CD8-positive, alpha-beta memory T cell (primary cell): ENCODE measurements around the gene OLA1. TPM values are rescaled to one million over a fixed set of nuclear protein-coding genes. Genes with fewer than 3 reads are reported as not detected.

Experiments used
- CTCF ChIA-PET: fragments of 350-600 bp; sonication (Branson Sonifier 250); formaldehyde crosslinking; loops from one replicate; lab custom pipeline; 2021; ENCODE audit warnings: antibody characterized with exemption; lab: Charles Lee
- POLR2A ChIA-PET: fragments of 350-600 bp; sonication (Branson Sonifier 250); formaldehyde crosslinking; loops from one replicate; lab custom pipeline; 2021; ENCODE audit warnings: antibody characterized with exemption; lab: Charles Lee
- DNase-seq, 5 donors: peaks; one replicate each; pipeline versions ENCODE4 v3.0.0 to v3.0.0-alpha.2; 2020 to 2022; ENCODE audit warnings: mixed read lengths in 1 of 5
- H3K27ac ChIP-seq: one replicate; pipeline ENCODE4 v1.7.0; 2013; ENCODE audit warnings: low read depth, mild to moderate bottlenecking, low read length, moderate library complexity
- H3K27me3 ChIP-seq: 2 replicates; pipeline ENCODE4 v1.7.0; 2013; ENCODE audit warnings: low read length, mild to moderate bottlenecking; ENCODE audit not compliant: insufficient read depth, poor library complexity, severe bottlenecking
- H3K36me3 ChIP-seq: 2 replicates; pipeline ENCODE4 v1.7.0; 2013; ENCODE audit warnings: mild to moderate bottlenecking, low read length, moderate library complexity; ENCODE audit not compliant: insufficient read depth
- H3K4me1 ChIP-seq: 2 replicates; pipeline ENCODE4 v1.7.0; 2013; ENCODE audit warnings: mild to moderate bottlenecking, low read length, moderate library complexity; ENCODE audit not compliant: insufficient read depth
- H3K4me3 ChIP-seq: 2 replicates; pipeline ENCODE4 v1.7.0; 2013; ENCODE audit warnings: mild to moderate bottlenecking, low read length
- H3K9me3 ChIP-seq: 2 replicates; pipeline ENCODE4 v1.7.0; 2013; ENCODE audit warnings: mild to moderate bottlenecking, low read length
- H3K27ac Mint-ChIP-seq, 8 donors: one replicate each; pipeline ENCODE4 v1.8.0; 2020 to 2021; ENCODE audit warnings: mixed read lengths in 8 of 8, mild to moderate bottlenecking in 6 of 8, inconsistent platforms in 3 of 8, moderate library complexity in 3 of 8
- H3K27me3 Mint-ChIP-seq, 2 donors: one replicate each; pipeline ENCODE4 v1.8.0; 2020 to 2021; ENCODE audit warnings: mixed read lengths in 2 of 2, mild to moderate bottlenecking in 1 of 2, moderate library complexity in 1 of 2
- H3K36me3 Mint-ChIP-seq, 3 donors: one replicate each; pipeline ENCODE4 v1.8.0; 2020 to 2021; ENCODE audit warnings: mixed read lengths in 3 of 3, inconsistent platforms in 1 of 3, mild to moderate bottlenecking in 1 of 3
- H3K4me1 Mint-ChIP-seq, 3 donors: one replicate each; pipeline ENCODE4 v1.8.0; 2020 to 2021; ENCODE audit warnings: mixed read lengths in 3 of 3, inconsistent platforms in 1 of 3, mild to moderate bottlenecking in 1 of 3
- H3K4me3 Mint-ChIP-seq, 7 donors: one replicate each; pipeline ENCODE4 v1.8.0; 2020 to 2021; ENCODE audit warnings: mixed read lengths in 7 of 7, mild to moderate bottlenecking in 6 of 7, moderate library complexity in 4 of 7, inconsistent platforms in 2 of 7
- H3K9me3 Mint-ChIP-seq, 5 donors: one replicate each; pipeline ENCODE4 v1.8.0; 2020 to 2022; ENCODE audit warnings: mixed read lengths in 5 of 5, mild to moderate bottlenecking in 3 of 5, moderate library complexity in 2 of 5, inconsistent platforms in 1 of 5
- polyA plus RNA-seq: library from polyadenylated mRNA; unstranded; fragments of 300-500 nt; fragmentation: Illumina TruSeq; gene quantifications from one replicate; pipeline ENCODE4 v1.2.3, GENCODE V29; 2021
- total RNA-seq, 2 experiments: library from RNA; stranded (reverse); gene quantifications; one replicate each; pipeline ENCODE4 v1.2.3, GENCODE V29; 2021

Gene OLA1
- total and polyA plus RNA-seq, 3 experiments from 2014 or later: 63.4 to 146 (median 139) TPM

- CTCF ChIA-PET: no interaction called here
- Histone ChIP-seq H3K9me3 (no peaks in the 10 kb centered on the region), H3K4me3 (no peak overlapping the region), H3K27ac (no peak overlapping the region), H3K4me1 (no peaks in the 10 kb centered on the region), H3K27me3 (no peaks in the 10 kb centered on the region), H3K36me3 (no peaks in the 10 kb centered on the region)
- no peak overlapping the region for H3K27ac Mint-ChIP-seq
- H3K4me1 Mint-ChIP-seq: no peaks in the 10 kb centered on the region
- no peak for DNase-seq
- peaks cover 0 to 6% (median 1%) of the 10 kb centered on the region in 3 donors for H3K36me3 Mint-ChIP-seq
- no peak overlapping the region for H3K4me3 Mint-ChIP-seq
- H3K9me3 Mint-ChIP-seq: no peaks in the 10 kb centered on the region
- POLR2A ChIA-PET: no interaction called here
- no peaks in the 10 kb centered on the region for H3K27me3 Mint-ChIP-seq
These were observed 141.6 kb downstream of the OLA1 start for GRCh38 chr2:174106736-174107135.

- no peaks in the 10 kb centered on the region for H3K36me3 ChIP-seq
- no peak overlapping the region for H3K27ac Mint-ChIP-seq
- H3K4me1 Mint-ChIP-seq: no peaks in the 10 kb centered on the region
- CTCF ChIA-PET: no interaction called here
- no peaks in the 10 kb centered on the region for H3K9me3 Mint-ChIP-seq
- no peaks in the 10 kb centered on the region for H3K9me3 ChIP-seq
- H3K4me3 ChIP-seq: no peak overlapping the region
- POLR2A ChIA-PET: no interaction called here
- no peak for DNase-seq
- H3K36me3 Mint-ChIP-seq: peaks cover 0 to 12% (median 4%) of the 10 kb centered on the region in 3 donors
- H3K4me3 Mint-ChIP-seq: no peak overlapping the region
- H3K27me3 Mint-ChIP-seq: no peaks in the 10 kb centered on the region
- H3K27ac ChIP-seq: no peak overlapping the region
- H3K4me1 ChIP-seq: no peaks in the 10 kb centered on the region
- H3K27me3 ChIP-seq: no peaks in the 10 kb centered on the region
These were observed 153.8 kb downstream of the OLA1 start for GRCh38 chr2:174094542-174094941.

DNA sequence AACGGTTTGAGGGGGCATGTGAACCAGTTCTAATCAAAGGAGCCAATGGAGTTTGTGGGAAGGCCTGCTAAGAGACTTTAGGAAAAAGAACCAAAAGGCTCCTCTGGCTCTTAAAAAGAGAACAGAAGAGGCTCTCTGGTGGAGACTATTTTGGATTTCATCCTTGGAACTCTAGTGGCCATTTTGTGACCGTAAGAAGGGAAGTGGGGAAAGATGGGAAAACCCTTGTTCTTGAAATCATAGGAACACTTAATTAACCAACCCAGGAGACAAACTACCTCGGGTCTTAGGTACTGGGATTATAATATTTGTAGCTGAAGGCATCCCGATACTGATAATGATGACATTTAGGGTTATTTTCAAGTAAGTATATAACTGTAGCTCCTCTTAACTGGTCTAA is 157.9 kb downstream of the OLA1 start:
- Histone ChIP-seq H3K36me3 (no peaks in the 10 kb centered on the region), H3K4me1 (no peaks in the 10 kb centered on the region), H3K27me3 (no peaks in the 10 kb centered on the region), H3K4me3 (no peak overlapping the region), H3K27ac (no peak overlapping the region), H3K9me3 (no peaks in the 10 kb centered on the region)
- Mint-ChIP-seq H3K4me1 (no peaks in the 10 kb centered on the region), H3K36me3 (peaks cover 0 to 6% (median 4%) of the 10 kb centered on the region in 3 donors), H3K9me3 (no peaks in the 10 kb centered on the region), H3K4me3 (no peak overlapping the region), H3K27me3 (no peaks in the 10 kb centered on the region), H3K27ac (peak overlapping the region in 1 of 8 donors; percentile 30)
- ChIA-PET POLR2A (no interaction called here), CTCF (no interaction called here)
- no peak for DNase-seq

DNA sequence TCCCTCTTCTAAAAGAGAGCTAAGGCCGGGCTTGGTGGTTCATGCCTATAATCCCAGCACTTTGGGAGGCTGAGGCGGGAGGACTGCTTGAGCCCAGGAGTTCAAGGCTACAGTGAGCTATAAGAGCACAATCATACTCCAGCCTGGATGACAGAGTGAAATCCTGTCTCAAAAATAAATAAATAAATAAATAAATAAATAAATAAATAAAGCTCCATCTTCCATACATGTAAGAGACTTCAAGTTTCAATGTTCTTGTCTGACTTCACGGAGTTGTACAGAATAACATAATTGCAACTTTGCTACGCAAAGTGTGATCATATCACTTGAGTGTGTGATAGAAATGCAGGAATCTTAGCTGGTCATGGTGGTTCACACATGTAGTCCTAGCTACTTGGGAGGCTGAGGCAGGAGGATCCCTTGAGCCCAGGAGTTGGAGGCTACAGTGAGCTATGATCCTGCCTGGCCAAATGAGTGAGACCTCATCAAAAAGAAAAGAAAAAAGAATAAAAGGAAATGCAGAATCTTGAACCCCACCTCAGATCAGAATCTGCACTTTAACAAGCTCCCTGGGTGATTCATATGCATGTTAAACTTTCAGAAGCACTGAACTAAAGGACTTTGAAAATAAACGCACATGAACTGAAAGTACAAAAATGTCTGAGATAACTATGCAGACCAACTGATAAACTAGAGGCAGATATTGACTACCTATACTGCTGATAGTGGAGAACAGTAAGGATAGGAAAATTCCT is 159.4 kb downstream of the OLA1 start:
- POLR2A ChIA-PET: no interaction called here

DNA sequence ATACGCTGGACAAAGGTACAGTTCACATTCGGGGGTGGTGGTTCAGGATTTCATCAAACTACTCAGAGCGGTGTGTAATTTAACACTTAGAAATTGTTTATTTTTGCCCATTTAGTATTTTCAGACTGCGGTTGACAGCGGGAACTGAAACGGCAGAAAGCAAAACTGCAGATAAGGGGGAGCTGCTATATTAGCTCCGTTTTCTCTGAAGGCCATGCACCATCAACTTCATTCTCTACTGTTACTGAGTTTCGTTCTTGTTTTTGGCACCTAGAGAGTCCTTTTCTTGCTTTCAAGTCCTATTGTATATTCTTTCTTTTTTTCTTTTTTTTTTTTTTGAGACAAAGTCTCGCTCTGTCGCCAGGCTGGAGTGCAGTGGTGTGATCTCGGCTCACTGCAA is 161.6 kb downstream of the OLA1 start:
- no peaks in the 10 kb centered on the region for H3K9me3 Mint-ChIP-seq

More for the DNA sequence above, 159.4 kb downstream of the OLA1 start:
- no peaks in the 10 kb centered on the region for H3K27me3 ChIP-seq
- CTCF ChIA-PET: no interaction called here
- H3K36me3 ChIP-seq: no peaks in the 10 kb centered on the region
- no peak overlapping the region for H3K4me3 Mint-ChIP-seq
- H3K27ac ChIP-seq: no peak overlapping the region
- H3K4me3 ChIP-seq: no peak overlapping the region
- no peaks in the 10 kb centered on the region for H3K9me3 ChIP-seq
- H3K27me3 Mint-ChIP-seq: no peaks in the 10 kb centered on the region
- DNase-seq: no peak
- H3K4me1 Mint-ChIP-seq: no peaks in the 10 kb centered on the region
- H3K36me3 Mint-ChIP-seq: peaks cover 0 to 3% (median 0%) of the 10 kb centered on the region in 3 donors
- no peaks in the 10 kb centered on the region for H3K9me3 Mint-ChIP-seq
- H3K27ac Mint-ChIP-seq: no peak overlapping the region
- H3K4me1 ChIP-seq: no peaks in the 10 kb centered on the region

DNA sequence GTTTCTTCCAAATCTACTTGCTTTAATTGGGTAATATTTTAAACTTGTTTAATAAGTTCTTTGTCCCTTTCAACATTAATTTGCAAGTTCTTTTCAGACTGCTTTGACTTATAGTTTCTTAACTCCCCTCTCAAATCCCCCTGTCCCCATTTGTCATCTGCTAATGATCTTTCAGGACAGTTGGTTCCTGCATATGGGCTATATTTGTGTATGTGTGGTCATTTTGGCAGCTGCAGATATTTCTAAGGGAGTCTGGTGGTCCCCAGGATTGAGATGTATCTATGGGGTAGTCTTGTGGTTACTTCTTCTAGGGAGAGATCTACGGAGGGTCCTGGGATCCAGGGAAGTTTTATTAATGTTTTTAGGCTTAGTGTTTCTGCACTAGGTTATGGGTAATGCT is 162.6 kb downstream of the OLA1 start:
- H3K36me3 ChIP-seq: no peaks in the 10 kb centered on the region
- H3K4me3 ChIP-seq: no peak overlapping the region
- DNase-seq: no peak
- ChIA-PET CTCF (no interaction called here), POLR2A (no interaction called here)
- H3K9me3 ChIP-seq: no peaks in the 10 kb centered on the region
- H3K27ac Mint-ChIP-seq: no peak overlapping the region
- no peaks in the 10 kb centered on the region for H3K4me1 ChIP-seq
- H3K36me3 Mint-ChIP-seq: peaks cover 0 to 4% (median 4%) of the 10 kb centered on the region in 3 donors
- H3K27me3 ChIP-seq: no peaks in the 10 kb centered on the region
- no peak overlapping the region for H3K27ac ChIP-seq
- no peak overlapping the region for H3K4me3 Mint-ChIP-seq
- H3K9me3 Mint-ChIP-seq: no peaks in the 10 kb centered on the region
- no peaks in the 10 kb centered on the region for H3K27me3 Mint-ChIP-seq
- H3K4me1 Mint-ChIP-seq: no peaks in the 10 kb centered on the region

More for the DNA sequence above, 161.6 kb downstream of the OLA1 start:
- CTCF ChIA-PET: no interaction called here
- no peak for DNase-seq
- Histone ChIP-seq H3K27ac (no peak overlapping the region), H3K9me3 (no peaks in the 10 kb centered on the region), H3K36me3 (no peaks in the 10 kb centered on the region), H3K4me1 (no peaks in the 10 kb centered on the region), H3K27me3 (no peaks in the 10 kb centered on the region), H3K4me3 (no peak overlapping the region)
- Mint-ChIP-seq H3K4me1 (no peaks in the 10 kb centered on the region), H3K27ac (no peak overlapping the region), H3K27me3 (no peaks in the 10 kb centered on the region), H3K4me3 (no peak overlapping the region), H3K36me3 (no peaks in the 10 kb centered on the region)
- POLR2A ChIA-PET: no interaction called here

DNA sequence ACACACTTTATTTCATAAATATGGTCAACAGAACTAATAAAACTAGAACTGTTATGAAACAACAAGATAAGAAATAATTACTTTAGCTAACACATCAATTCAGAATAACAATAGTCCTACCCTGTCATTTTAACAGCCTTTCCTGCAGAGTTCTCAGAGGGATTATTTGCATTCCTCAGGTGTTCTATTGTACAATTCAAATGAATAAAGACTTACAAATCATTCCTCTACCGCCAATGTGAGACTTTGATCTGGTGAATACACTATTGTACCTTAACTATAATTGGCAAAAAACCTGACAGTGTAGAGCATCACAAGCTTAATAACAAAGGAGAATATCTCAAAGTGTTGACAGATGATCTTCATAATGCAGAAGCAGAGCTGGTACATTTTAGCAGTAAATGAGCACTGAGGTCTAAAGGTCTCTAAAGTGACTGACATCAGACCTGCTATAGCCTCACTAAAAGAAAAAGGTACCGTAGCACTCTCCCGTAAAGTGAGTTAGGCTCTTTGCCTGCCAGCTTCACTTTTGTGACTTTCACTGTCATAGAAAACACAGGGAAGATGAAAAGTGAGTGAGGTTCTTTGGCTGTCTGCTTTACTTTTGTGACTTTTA is 164.4 kb downstream of the OLA1 start:
- H3K9me3 ChIP-seq: no peaks in the 10 kb centered on the region
- Mint-ChIP-seq H3K4me3 (no peak overlapping the region), H3K36me3 (peaks cover 0 to 6% (median 4%) of the 10 kb centered on the region in 3 donors), H3K27ac (no peak overlapping the region), H3K27me3 (no peaks in the 10 kb centered on the region), H3K9me3 (no peaks in the 10 kb centered on the region), H3K4me1 (no peaks in the 10 kb centered on the region)
- no peak overlapping the region for H3K4me3 ChIP-seq
- H3K27me3 ChIP-seq: no peaks in the 10 kb centered on the region
- CTCF ChIA-PET: no interaction called here
- POLR2A ChIA-PET: no interaction called here
- H3K4me1 ChIP-seq: no peaks in the 10 kb centered on the region
- no peak overlapping the region for H3K27ac ChIP-seq
- DNase-seq: no peak
- no peaks in the 10 kb centered on the region for H3K36me3 ChIP-seq

GRCh38 chr2:174080672-174081121 is 167.6 kb downstream of the OLA1 start:
- no peaks in the 10 kb centered on the region for H3K4me1 ChIP-seq
- Mint-ChIP-seq H3K27me3 (no peaks in the 10 kb centered on the region), H3K9me3 (no peaks in the 10 kb centered on the region), H3K36me3 (peaks cover 0 to 15% (median 4%) of the 10 kb centered on the region in 3 donors), H3K4me3 (no peak overlapping the region), H3K4me1 (no peaks in the 10 kb centered on the region), H3K27ac (no peak overlapping the region)
- no peak overlapping the region for H3K27ac ChIP-seq
- POLR2A ChIA-PET: no interaction called here
- H3K4me3 ChIP-seq: no peak overlapping the region
- H3K9me3 ChIP-seq: no peaks in the 10 kb centered on the region
- H3K36me3 ChIP-seq: no peaks in the 10 kb centered on the region
- no peak for DNase-seq
- CTCF ChIA-PET: no interaction called here
- no peaks in the 10 kb centered on the region for H3K27me3 ChIP-seq
